Measurements from ENCODE around the gene SDE2.
"Not testable (repeated sequence)": the region's sequence is repeated elsewhere in the genome, so short reads cannot be mapped to it uniquely, and the experiment has no call there.

Gene SDE2

DNA sequence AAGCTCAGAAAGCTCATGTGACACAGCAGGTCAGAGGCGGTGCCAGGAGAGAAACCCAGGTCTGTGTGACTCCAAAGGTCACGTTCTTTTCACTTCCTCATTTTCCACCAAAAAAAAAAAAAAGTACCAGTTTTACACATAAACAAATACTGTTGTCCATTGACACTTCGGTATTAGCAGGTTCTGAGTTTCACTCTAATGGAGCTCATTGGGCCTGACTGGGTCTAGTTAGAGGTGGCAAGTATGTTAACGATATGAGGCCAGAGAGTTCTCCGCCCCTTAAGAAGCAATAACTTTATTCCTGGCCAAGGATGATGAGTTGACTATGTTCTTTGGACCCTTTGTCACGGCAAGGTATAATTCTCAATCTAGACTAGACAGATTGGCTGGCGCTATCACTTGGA lies 30.0 kb upstream of the SDE2 start:
- H3K9me3 ChIP-seq (ENCODE audit: control insufficient read depth, low read length): no peaks in the 10 kb centered on the region
- no peak overlapping the region for H3K4me3 ChIP-seq (ENCODE audit: low read length)
- H3K27me3 ChIP-seq (ENCODE audit: control insufficient read depth, insufficient read depth, low read length): no peaks in the 10 kb centered on the region
- H3K4me1 ChIP-seq (ENCODE audit: control insufficient read depth, insufficient read depth, low read length): peaks cover 38% of the 10 kb centered on the region
- peak overlapping the region; percentile 18 for H3K9ac ChIP-seq (ENCODE audit: low read length)
- H3K36me3 ChIP-seq (ENCODE audit: control insufficient read depth, insufficient read depth, low read length): no peaks in the 10 kb centered on the region

DNA sequence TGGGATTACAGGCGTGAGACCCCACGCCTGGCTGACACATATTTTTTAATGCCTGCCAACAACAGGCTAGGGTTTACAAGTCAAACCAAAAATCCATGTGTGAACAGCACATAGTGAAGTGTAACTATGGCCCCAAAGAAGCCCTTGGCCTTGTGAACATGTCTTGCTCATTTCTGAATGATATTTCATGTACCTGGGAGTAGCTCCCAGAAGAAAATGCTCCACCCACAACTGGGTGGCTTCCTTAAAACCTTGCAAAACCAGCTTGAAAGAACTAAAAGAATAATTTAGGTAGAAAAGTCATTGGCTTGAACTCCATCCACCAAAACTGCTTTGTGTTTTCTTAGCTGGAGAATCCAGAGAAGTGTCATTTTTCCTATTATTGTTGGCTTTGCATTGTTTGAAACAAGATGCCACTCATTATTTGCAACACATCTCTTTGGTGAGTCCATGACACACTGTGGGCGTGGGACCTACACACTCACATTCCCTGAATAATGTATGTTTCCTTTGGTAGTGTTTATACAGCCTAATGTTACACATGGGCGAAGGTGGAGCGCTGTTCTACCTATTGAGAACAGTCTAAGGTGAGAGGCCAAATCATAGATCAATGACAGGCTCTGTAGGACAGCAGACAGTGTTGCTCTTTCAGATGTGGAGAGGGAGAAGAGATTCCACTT lies 28.5 kb upstream of the SDE2 start:
- H3K27me3 ChIP-seq (ENCODE audit: control insufficient read depth, insufficient read depth, low read length): no peaks in the 10 kb centered on the region
- no peak overlapping the region for H3K9ac ChIP-seq (ENCODE audit: low read length)

DNA sequence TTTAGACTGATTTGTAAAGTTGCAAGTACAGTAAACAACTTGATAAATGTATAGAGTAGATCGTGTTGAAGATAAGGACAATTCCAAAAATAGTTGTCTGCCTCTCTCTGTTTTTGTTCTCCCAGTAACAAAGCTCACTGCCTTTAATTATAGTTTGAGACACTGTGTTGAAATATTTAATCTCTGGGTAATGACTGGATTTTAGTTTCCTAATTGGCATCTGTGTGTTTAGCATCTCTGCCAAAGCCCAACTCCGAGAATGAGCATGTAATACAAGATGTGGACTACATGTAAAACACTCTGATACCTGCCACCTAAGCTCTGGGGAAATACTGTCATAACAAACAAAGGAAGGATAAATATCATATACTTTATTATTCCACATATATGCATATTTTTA lies 27.7 kb upstream of the SDE2 start:
- H3K9me3 ChIP-seq (ENCODE audit: control insufficient read depth, low read length): no peaks in the 10 kb centered on the region
- no peak overlapping the region for H3K4me3 ChIP-seq (ENCODE audit: low read length)

More for the DNA sequence above, 28.5 kb upstream of the SDE2 start:
- Histone ChIP-seq H3K36me3 (ENCODE audit: control insufficient read depth, insufficient read depth, low read length) (no peaks in the 10 kb centered on the region), H3K4me1 (ENCODE audit: control insufficient read depth, insufficient read depth, low read length) (peaks cover 33% of the 10 kb centered on the region), H3K4me3 (ENCODE audit: low read length) (no peak overlapping the region), H3K9me3 (ENCODE audit: control insufficient read depth, low read length) (no peaks in the 10 kb centered on the region)

DNA sequence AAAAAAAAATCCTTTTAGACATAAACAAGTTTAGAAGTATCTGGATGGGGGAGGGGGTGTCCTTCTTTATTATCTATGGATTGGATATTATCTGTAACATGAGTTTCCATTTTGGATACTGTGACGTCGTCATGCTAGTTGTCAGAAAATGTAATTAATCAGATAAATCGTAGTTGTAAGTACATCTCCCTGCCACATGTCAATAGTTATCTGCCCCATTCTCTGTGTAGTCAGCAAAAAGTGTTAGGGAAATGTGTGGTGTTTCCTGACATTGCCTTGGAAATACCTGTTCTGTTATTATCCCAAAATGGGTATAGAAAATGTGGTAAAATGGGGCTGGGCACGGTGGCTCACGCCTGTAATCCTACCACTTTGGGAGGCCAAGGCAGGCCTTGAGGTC lies 24.6 kb upstream of the SDE2 start:
- Histone ChIP-seq H3K4me1 (ENCODE audit: control insufficient read depth, insufficient read depth, low read length) (peaks cover 30% of the 10 kb centered on the region), H3K9ac (ENCODE audit: low read length) (no peak overlapping the region), H3K9me3 (ENCODE audit: control insufficient read depth, low read length) (no peaks in the 10 kb centered on the region), H3K36me3 (ENCODE audit: control insufficient read depth, insufficient read depth, low read length) (no peaks in the 10 kb centered on the region), H3K4me3 (ENCODE audit: low read length) (no peak overlapping the region), H3K27me3 (ENCODE audit: control insufficient read depth, insufficient read depth, low read length) (no peaks in the 10 kb centered on the region)

More for the DNA sequence above, 27.7 kb upstream of the SDE2 start:
- Histone ChIP-seq H3K4me1 (ENCODE audit: control insufficient read depth, insufficient read depth, low read length) (peaks cover 39% of the 10 kb centered on the region), H3K9ac (ENCODE audit: low read length) (no peak overlapping the region), H3K36me3 (ENCODE audit: control insufficient read depth, insufficient read depth, low read length) (no peaks in the 10 kb centered on the region), H3K27me3 (ENCODE audit: control insufficient read depth, insufficient read depth, low read length) (no peaks in the 10 kb centered on the region)

DNA sequence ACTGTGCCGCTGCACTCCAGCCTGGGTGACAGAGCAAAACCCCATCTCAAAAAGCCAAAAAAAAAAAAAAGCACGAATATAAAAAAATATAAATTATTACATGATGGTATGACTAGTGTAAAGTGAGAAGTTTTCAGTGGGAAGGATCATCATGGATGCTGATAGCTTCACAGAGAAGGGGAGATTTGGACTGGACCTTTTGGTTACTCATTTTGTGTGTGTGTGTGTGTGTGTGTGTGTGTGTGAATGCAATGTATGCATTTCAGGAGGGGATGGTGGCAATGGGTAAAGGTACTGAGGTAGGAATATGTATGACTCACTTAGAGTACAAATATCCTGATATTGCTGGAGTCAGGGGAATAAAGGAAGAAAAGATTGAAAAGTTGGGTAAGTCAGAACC lies 22.7 kb upstream of the SDE2 start:
- Histone ChIP-seq H3K27me3 (ENCODE audit: control insufficient read depth, insufficient read depth, low read length) (no peaks in the 10 kb centered on the region), H3K36me3 (ENCODE audit: control insufficient read depth, insufficient read depth, low read length) (no peaks in the 10 kb centered on the region), H3K9ac (ENCODE audit: low read length) (no peak overlapping the region), H3K4me3 (ENCODE audit: low read length) (no peak overlapping the region), H3K4me1 (ENCODE audit: control insufficient read depth, insufficient read depth, low read length) (peaks cover 14% of the 10 kb centered on the region), H3K9me3 (ENCODE audit: control insufficient read depth, low read length) (no peaks in the 10 kb centered on the region)

- no peaks in the 10 kb centered on the region for H3K36me3 ChIP-seq (ENCODE audit: control insufficient read depth, insufficient read depth, low read length)
- no peak overlapping the region for H3K4me3 ChIP-seq (ENCODE audit: low read length)
Measured at GRCh38 chr1:226021401-226021800, 22.3 kb upstream of the SDE2 start.

GRCh38 chr1:226019572-226019971 lies 20.4 kb upstream of the SDE2 start:
- Histone ChIP-seq H3K4me1 (ENCODE audit: control insufficient read depth, insufficient read depth, low read length) (peaks cover 14% of the 10 kb centered on the region), H3K9me3 (ENCODE audit: control insufficient read depth, low read length) (no peaks in the 10 kb centered on the region), H3K9ac (ENCODE audit: low read length) (no peak overlapping the region), H3K36me3 (ENCODE audit: control insufficient read depth, insufficient read depth, low read length) (no peaks in the 10 kb centered on the region), H3K27me3 (ENCODE audit: control insufficient read depth, insufficient read depth, low read length) (no peaks in the 10 kb centered on the region), H3K4me3 (ENCODE audit: low read length) (no peak overlapping the region)

More at GRCh38 chr1:226021401-226021800, 22.3 kb upstream of the SDE2 start:
- Histone ChIP-seq H3K4me1 (ENCODE audit: control insufficient read depth, insufficient read depth, low read length) (peaks cover 14% of the 10 kb centered on the region), H3K27me3 (ENCODE audit: control insufficient read depth, insufficient read depth, low read length) (no peaks in the 10 kb centered on the region), H3K9me3 (ENCODE audit: control insufficient read depth, low read length) (no peaks in the 10 kb centered on the region), H3K9ac (ENCODE audit: low read length) (no peak overlapping the region)

DNA sequence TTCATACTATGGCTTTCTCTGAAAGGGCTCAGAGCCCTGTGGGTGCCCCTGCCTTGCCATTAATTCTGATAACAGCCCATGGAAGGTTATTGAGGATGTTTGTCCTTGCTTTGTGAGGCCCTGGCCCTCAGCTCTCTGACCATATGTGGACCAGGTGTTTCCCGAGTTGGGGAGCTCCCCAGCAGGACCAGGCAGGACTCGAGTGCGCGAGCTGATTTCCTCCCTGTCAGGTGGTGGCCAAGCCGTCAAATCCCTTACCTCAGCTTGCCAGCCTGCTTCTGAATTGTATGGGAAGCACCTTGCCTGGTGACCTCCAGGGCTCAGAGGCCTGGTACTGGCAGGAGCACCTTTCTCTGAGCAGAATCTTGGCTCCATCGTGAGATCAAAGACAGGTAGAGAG lies 17.9 kb upstream of the SDE2 start:
- Histone ChIP-seq H3K27me3 (ENCODE audit: control insufficient read depth, insufficient read depth, low read length) (no peaks in the 10 kb centered on the region), H3K36me3 (ENCODE audit: control insufficient read depth, insufficient read depth, low read length) (no peaks in the 10 kb centered on the region), H3K9me3 (ENCODE audit: control insufficient read depth, low read length) (no peaks in the 10 kb centered on the region), H3K9ac (ENCODE audit: low read length) (no peak overlapping the region), H3K4me3 (ENCODE audit: low read length) (no peak overlapping the region), H3K4me1 (ENCODE audit: control insufficient read depth, insufficient read depth, low read length) (peaks cover 10% of the 10 kb centered on the region)

DNA sequence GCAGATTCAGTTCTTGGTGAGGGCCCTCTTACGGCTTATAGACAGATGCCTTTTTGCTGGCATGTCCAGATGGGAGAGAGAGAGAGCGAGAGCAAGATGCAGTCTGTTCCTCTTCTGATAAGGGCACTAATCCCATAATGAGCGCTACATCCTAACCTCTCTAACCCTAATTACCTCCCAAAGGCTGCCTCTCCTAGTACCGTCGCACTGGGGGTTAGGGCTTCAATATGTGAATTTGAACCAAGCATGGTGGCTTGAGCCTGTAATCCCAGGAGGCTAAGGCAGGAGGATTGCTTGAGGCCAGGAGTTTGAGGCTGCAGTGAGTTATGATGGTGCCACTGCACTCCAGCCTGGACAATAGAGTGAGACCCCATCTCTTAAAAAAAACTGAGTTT lies 10.5 kb upstream of the SDE2 start:
- H3K4me3 ChIP-seq (ENCODE audit: low read length): no peak overlapping the region
- no peaks in the 10 kb centered on the region for H3K4me1 ChIP-seq (ENCODE audit: control insufficient read depth, insufficient read depth, low read length)
- no peaks in the 10 kb centered on the region for H3K27me3 ChIP-seq (ENCODE audit: control insufficient read depth, insufficient read depth, low read length)
- no peaks in the 10 kb centered on the region for H3K9me3 ChIP-seq (ENCODE audit: control insufficient read depth, low read length)
- H3K9ac ChIP-seq (ENCODE audit: low read length): no peak overlapping the region
- no peaks in the 10 kb centered on the region for H3K36me3 ChIP-seq (ENCODE audit: control insufficient read depth, insufficient read depth, low read length)

DNA sequence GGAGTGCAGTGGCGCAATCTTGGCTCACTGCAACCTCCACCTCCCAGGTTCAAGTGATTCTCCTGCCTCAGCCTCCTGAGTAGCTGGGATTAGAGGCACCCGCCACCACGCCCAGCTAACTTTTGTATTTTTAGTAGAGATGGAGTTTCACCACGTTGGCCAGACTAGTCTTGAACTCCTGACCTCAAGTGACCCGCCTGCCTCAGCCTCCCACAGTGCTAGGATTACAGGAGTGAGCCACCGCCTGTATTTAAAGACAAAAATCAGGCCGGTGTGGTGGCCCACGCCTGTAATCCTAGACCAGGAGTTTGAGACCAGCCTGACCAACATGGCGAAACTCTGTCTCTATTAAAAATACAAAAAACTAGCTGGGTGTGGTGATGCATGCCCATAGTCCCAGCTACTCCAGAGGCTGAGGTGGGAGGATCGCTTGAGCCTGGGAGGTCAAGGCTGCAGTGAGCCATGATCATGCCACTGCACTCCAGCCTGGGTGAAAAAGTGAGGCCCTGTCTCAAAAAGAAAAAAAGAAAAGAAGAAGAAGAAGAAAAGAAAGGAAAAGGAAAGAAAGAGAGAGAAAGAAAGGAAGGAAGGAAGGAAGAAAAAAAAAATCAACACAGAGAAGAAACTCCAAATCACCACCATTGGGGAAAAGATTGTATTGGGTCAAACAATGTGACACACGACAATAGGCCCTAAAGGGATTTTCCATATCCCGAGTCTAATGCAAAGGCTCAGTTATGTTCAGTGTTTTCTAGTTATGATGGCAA lies 8.2 kb upstream of the SDE2 start:
- not testable (repeated sequence) for H3K27me3 ChIP-seq (ENCODE audit: control insufficient read depth, insufficient read depth, low read length); H3K9me3 ChIP-seq (ENCODE audit: control insufficient read depth, low read length); H3K9ac ChIP-seq (ENCODE audit: low read length); H3K4me1 ChIP-seq (ENCODE audit: control insufficient read depth, insufficient read depth, low read length); H3K36me3 ChIP-seq (ENCODE audit: control insufficient read depth, insufficient read depth, low read length); H3K4me3 ChIP-seq (ENCODE audit: low read length)

GRCh38 chr1:226006686-226007085 lies 7.5 kb upstream of the SDE2 start:
- no peak overlapping the region for H3K9ac ChIP-seq (ENCODE audit: low read length)
- no peak overlapping the region for H3K4me3 ChIP-seq (ENCODE audit: low read length)
- H3K36me3 ChIP-seq (ENCODE audit: control insufficient read depth, insufficient read depth, low read length): no peaks in the 10 kb centered on the region
- H3K27me3 ChIP-seq (ENCODE audit: control insufficient read depth, insufficient read depth, low read length): no peaks in the 10 kb centered on the region
- H3K4me1 ChIP-seq (ENCODE audit: control insufficient read depth, insufficient read depth, low read length): peaks cover 12% of the 10 kb centered on the region
- no peaks in the 10 kb centered on the region for H3K9me3 ChIP-seq (ENCODE audit: control insufficient read depth, low read length)

DNA sequence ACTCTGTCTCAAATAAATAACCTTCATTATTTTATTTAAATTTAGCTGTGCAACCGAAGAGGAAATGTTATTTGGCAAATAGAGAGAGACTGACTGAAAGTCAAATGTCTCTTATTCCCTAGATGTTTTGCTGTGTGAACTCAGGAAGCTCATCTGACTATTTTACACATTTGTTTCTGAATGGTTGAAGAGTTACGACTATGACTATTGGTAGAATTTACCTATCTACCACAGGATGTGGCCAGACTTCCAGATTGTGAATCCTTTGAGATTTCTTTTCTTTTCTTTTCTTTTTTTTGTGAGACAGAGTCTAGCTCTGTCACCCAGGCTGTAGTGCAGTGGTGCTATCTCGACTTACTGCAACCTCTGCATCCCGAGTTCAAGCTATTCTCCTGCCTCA lies 5.3 kb upstream of the SDE2 start:
- no peaks in the 10 kb centered on the region for H3K27me3 ChIP-seq (ENCODE audit: control insufficient read depth, insufficient read depth, low read length)
- peaks cover 21% of the 10 kb centered on the region for H3K4me1 ChIP-seq (ENCODE audit: control insufficient read depth, insufficient read depth, low read length)
- H3K36me3 ChIP-seq (ENCODE audit: control insufficient read depth, insufficient read depth, low read length): no peaks in the 10 kb centered on the region
- no peak overlapping the region for H3K9ac ChIP-seq (ENCODE audit: low read length)
- H3K4me3 ChIP-seq (ENCODE audit: low read length): no peak overlapping the region
- H3K9me3 ChIP-seq (ENCODE audit: control insufficient read depth, low read length): no peaks in the 10 kb centered on the region
